Pancreas (tissue), 10 donors: ENCODE results near the gene SLC2A8. TPM values are rescaled to one million over a fixed set of nuclear protein-coding genes. Genes with fewer than 3 reads are reported as not detected.
A peak's percentile ranks its signal among the peaks of the same experiment; 100 is the strongest.

Experiments used
- ATAC-seq, 4 donors: fragments of 200-7000 bp; cut with Tn5 transposase; one replicate each; pipeline versions ENCODE4 v1.8.0 to v1.9.1; 2020; ENCODE audit warnings: mild to moderate bottlenecking in 4 of 4, moderate library complexity in 4 of 4
- DNase-seq, 6 donors: peaks; one replicate each; pipeline ENCODE4 v3.0.0-alpha.2; 2020
- FAIRE-seq: peaks from 2 replicates; lab custom pipeline; 2012; peaks lifted over from hg19 to GRCh38; lab: Jason Lieb, UNC
- H3K27ac ChIP-seq, 4 donors: fragments of 200-600 bp; sonication (generic); 1 replicate in 3 of 4; 2 replicates in 1 of 4; pipeline versions ENCODE4 v1.5.0 to v1.8.0; 2020
- H3K27me3 ChIP-seq, 4 donors: fragments of 200-600 bp; one replicate each; pipeline ENCODE4 v1.8.0; 2021
- H3K36me3 ChIP-seq, 3 donors: fragments of 200-600 bp; sonication (generic) in 1 of 3; one replicate each; pipeline versions ENCODE4 v1.5.0 to v1.8.0; 2020 to 2021
- H3K4me1 ChIP-seq, 3 donors: fragments of 200-600 bp; one replicate each; pipeline ENCODE4 v1.8.0; 2021
- H3K4me3 ChIP-seq, 4 donors: fragments of 200-600 bp; sonication (generic) in 2 of 4; one replicate each; pipeline versions ENCODE4 v1.5.0 to v1.8.0; 2020 to 2021
- H3K9me3 ChIP-seq, 4 donors: fragments of 200-600 bp; one replicate each; pipeline ENCODE4 v1.8.0; 2021
- WGBS, 2 donors: extraction: QIAGEN DNeasy Blood & Tissue Kit; methylation state at CpG; one replicate each; pipeline ENCODE4 v1.1.7; 2013; 5-methylcytosine and 5-hydroxymethylcytosine counted together
- intact Hi-C, 3 donors: fragments of 100-400 bp; cut with DNase I; formaldehyde crosslinking; loops; one replicate each; pipeline versions ENCODE4 v1.11.1 to v1.14.2; 2022
- polyA plus RNA-seq, 2 donors: library from polyadenylated mRNA; stranded (reverse); fragments of 200-250 nt; gene quantifications; one replicate each; pipeline ENCODE4 v1.2.3, GENCODE V29; 2013
- total RNA-seq, 6 donors: library from RNA; stranded (reverse); fragmentation: NEBNext Ultra II Directional in 4 of 6; extraction: Animal tissue kit (Norgen Biotek cat#: 25700) in 4 of 6; gene quantifications; one replicate each; pipeline versions ENCODE4 v1.2.1 to v1.2.4, GENCODE V29; 2021 to 2023
- TF ChIP-seq, protein P1 (sequence below), 4 donors: fragments of 200-600 bp; sonication (generic) in 3 of 4; IDR thresholded peaks; one replicate each; pipeline versions ENCODE4 v1.5.0 to v1.8.0; 2021; ENCODE audit warnings: antibody characterized with exemption in 4 of 4
- donor health status: healthy with polysubstance abuse.
- donor health status: DM: no; HTN: no; CAD: no; lungs with moderate emphysema.
- donor health status: DM: no; HTN: no; CAD: no.
- donor health status: control.
- donor health status: control.
- donor health status: Bipolar disorder and iron deficiency.
- donor health status: DM: yes; HTN: yes; CAD: no.
- donor health status: DM: no; HTN: no; CAD: no.
- donor health status: DM: no; HTN: no; CAD: no.
- donor health status: DM: yes; HTN: yes; CAD: no.

Gene SLC2A8
- total and polyA plus RNA-seq, 8 donors: 5.5 to 18.9 (median 7.7) TPM

GRCh38 chr9:127444921-127445850, 48.2 kb downstream of the SLC2A8 start:
- TF ChIP-seq, protein P1, sequence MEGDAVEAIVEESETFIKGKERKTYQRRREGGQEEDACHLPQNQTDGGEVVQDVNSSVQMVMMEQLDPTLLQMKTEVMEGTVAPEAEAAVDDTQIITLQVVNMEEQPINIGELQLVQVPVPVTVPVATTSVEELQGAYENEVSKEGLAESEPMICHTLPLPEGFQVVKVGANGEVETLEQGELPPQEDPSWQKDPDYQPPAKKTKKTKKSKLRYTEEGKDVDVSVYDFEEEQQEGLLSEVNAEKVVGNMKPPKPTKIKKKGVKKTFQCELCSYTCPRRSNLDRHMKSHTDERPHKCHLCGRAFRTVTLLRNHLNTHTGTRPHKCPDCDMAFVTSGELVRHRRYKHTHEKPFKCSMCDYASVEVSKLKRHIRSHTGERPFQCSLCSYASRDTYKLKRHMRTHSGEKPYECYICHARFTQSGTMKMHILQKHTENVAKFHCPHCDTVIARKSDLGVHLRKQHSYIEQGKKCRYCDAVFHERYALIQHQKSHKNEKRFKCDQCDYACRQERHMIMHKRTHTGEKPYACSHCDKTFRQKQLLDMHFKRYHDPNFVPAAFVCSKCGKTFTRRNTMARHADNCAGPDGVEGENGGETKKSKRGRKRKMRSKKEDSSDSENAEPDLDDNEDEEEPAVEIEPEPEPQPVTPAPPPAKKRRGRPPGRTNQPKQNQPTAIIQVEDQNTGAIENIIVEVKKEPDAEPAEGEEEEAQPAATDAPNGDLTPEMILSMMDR (IDR thresholded peaks at IDR 0.05): no peak
- Histone ChIP-seq H3K4me1 (peaks cover 0 to 8% (median 3%) of the 10 kb centered on the region in 3 donors), H3K27ac (no peak overlapping the region), H3K9me3 (no peaks in the 10 kb centered on the region), H3K36me3 (peaks cover 12 to 45% (median 13%) of the 10 kb centered on the region in 3 donors), H3K4me3 (no peak overlapping the region), H3K27me3 (no peaks in the 10 kb centered on the region)
- peak in 2 of 4 donors; percentile 8 to 28 for ATAC-seq
- no peak for DNase-seq
- WGBS, 2 donors: 91 to 93% methylated on average over 15 of the region's 15 CpGs
- FAIRE-seq: no peak
- intact Hi-C loops: no loop called here

GRCh38 chr9:127445851-127446712, 49.1 kb downstream of the SLC2A8 start:
- FAIRE-seq: no peak
- no peak overlapping the region for H3K27ac ChIP-seq
- H3K4me3 ChIP-seq: no peak overlapping the region
- ATAC-seq: no peak
- intact Hi-C loops: no loop called here
- TF ChIP-seq, protein P1 (IDR thresholded peaks at IDR 0.05): no peak
- no peaks in the 10 kb centered on the region for H3K27me3 ChIP-seq
- DNase-seq: no peak
- H3K36me3 ChIP-seq: peaks cover 11 to 42% (median 12%) of the 10 kb centered on the region in 3 donors
- H3K4me1 ChIP-seq: peaks cover 0 to 8% (median 3%) of the 10 kb centered on the region in 3 donors
- H3K9me3 ChIP-seq: no peaks in the 10 kb centered on the region
- 83 to 84% methylated on average over 4 of the region's 4 CpGs for WGBS, 2 donors

DNA sequence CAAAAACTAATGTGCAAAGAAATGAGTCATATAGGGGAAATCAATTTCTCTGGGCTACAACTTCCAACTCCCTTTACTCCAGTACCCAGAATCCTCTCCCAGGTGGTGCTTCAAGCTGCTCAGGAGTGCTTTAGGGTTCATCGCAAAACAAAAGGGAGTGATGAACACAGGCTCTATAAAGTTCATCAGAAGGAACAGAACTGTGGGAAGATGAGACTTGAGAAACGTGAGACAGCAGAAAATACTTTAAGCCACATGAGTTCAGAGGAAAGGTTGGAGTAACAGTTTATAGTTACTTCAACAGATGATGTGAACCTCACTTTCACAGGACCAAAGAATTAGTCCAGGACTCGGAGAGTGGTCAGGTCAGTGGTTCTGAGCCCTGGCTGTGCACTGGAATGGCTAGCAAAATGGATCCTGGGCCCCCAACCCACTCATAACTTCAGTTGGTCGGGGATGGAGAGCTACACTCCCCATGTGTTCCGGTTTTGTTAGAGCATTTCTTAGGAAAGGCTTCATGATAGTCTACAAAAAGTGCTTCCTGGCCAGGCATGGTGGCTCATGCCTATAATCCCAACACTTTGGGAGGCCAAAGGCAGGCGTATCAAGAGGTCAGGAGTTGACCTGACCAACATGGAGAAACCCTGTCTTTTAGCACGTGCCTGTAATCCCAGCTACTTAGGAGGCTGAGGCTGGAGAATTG, 49.9 kb downstream of the SLC2A8 start:
- Histone ChIP-seq H3K4me1 (peaks cover 0 to 8% (median 3%) of the 10 kb centered on the region in 3 donors), H3K9me3 (no peaks in the 10 kb centered on the region), H3K27me3 (no peaks in the 10 kb centered on the region), H3K36me3 (peaks cover 7 to 39% (median 12%) of the 10 kb centered on the region in 3 donors), H3K27ac (no peak overlapping the region), H3K4me3 (no peak overlapping the region)
- intact Hi-C loops: no loop called here
- ATAC-seq (no peak), FAIRE-seq (no peak), DNase-seq (no peak)
- 89 to 91% methylated on average over 7 of the region's 7 CpGs for WGBS, 2 donors
- TF ChIP-seq, protein P1 (IDR thresholded peaks at IDR 0.05): no peak

GRCh38 chr9:127447416-127448111, 50.6 kb downstream of the SLC2A8 start:
- intact Hi-C loops: no loop called here
- FAIRE-seq (no peak), DNase-seq (no peak), ATAC-seq (no peak)
- no peaks in the 10 kb centered on the region for H3K9me3 ChIP-seq
- no peak overlapping the region for H3K27ac ChIP-seq
- H3K27me3 ChIP-seq: no peaks in the 10 kb centered on the region
- peak overlapping the region in 1 of 4 donors; percentile 90 for H3K4me3 ChIP-seq
- peaks cover 7 to 39% (median 12%) of the 10 kb centered on the region in 3 donors for H3K36me3 ChIP-seq
- peaks cover 0 to 11% (median 7%) of the 10 kb centered on the region in 3 donors for H3K4me1 ChIP-seq
- TF ChIP-seq, protein P1 (IDR thresholded peaks at IDR 0.05): no peak
- WGBS, 2 donors: 88 to 91% methylated on average over 7 of the region's 7 CpGs
